Coronary artery (tissue), 2 donors: ENCODE measurements around the gene CAMK2D.
A peak's percentile ranks its signal among the peaks of the same experiment; 100 is the strongest.

Experiments
- DNase-seq: peaks from one replicate; pipeline ENCODE4 v3.0.0-alpha.2; 2017; ENCODE audit warnings: low spot score
- H3K27ac ChIP-seq, 2 donors: fragments of 200-600 bp; sonication (generic); one replicate each; pipeline ENCODE4 v1.5.1; 2016 to 2019
- H3K4me3 ChIP-seq: fragments of 200-600 bp; sonication (generic); 2 replicates; pipeline ENCODE4 v1.5.1; 2016; ENCODE audit warnings: mild to moderate bottlenecking, moderate library complexity
- CTCF ChIP-seq: fragments of 200-600 bp; sonication (generic); IDR thresholded peaks from one replicate; pipeline ENCODE4 v1.5.1; 2019; ENCODE audit warnings: antibody characterized with exemption

Gene CAMK2D

GRCh38 chr4:113604955-113605354, 156.6 kb downstream of the CAMK2D start:
- Histone ChIP-seq H3K4me3 (no peak overlapping the region), H3K27ac (no peak overlapping the region)
- TF ChIP-seq CTCF, result no peak
- DNase-seq, result no peak

DNA sequence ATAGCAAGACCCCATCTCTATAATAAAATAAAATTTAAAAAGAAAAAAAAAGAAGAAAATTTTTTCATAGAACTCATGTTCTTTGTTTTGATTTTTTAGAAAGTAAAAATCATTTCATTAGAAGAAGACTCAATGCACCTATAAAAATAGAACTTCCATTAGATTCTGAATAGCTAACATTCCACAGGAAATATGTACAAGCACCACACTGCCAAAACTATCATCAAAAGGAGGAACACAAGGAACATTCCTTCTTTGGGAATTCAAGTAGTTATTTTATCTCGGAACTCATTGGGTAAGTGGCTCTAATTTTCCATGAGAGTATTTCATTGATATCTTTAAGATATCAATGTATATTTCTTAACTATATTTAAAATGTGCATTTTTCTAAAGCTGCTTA, 157.6 kb downstream of the CAMK2D start:
- no peak for TF ChIP-seq CTCF
- H3K27ac ChIP-seq, result no peak overlapping the region
- no peak overlapping the region for H3K4me3 ChIP-seq
- no peak for DNase-seq

DNA sequence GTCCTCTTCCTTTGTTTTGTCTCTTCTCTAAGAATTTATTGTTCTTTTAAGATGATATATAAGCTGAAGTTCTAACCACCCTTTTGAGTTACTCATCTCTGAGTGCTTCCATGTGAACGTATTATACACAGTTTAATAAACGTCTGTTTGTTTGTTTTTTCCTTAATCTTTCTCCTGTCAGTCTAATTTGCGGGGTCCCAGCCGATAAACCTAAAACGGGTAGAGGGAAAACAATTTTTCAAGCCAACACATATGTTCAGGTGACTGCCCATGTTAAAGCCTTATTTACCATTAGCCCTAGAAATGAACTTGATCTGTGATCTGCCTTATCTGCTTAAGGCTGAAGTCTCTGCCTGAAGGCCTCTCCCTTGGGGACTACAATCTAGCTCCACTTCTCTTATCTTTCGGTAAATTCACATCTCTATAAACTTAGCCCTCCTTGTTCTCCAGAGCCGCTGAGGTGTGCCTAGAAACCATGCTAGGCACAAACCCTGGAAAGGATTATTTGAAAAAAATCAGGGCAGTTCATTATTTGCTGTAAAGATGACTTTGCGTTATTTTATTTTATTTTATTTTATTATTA, 158.8 kb downstream of the CAMK2D start:
- TF ChIP-seq CTCF, result no peak
- no peak for DNase-seq
- Histone ChIP-seq H3K27ac (no peak overlapping the region), H3K4me3 (peak overlapping the region; percentile 17)

DNA sequence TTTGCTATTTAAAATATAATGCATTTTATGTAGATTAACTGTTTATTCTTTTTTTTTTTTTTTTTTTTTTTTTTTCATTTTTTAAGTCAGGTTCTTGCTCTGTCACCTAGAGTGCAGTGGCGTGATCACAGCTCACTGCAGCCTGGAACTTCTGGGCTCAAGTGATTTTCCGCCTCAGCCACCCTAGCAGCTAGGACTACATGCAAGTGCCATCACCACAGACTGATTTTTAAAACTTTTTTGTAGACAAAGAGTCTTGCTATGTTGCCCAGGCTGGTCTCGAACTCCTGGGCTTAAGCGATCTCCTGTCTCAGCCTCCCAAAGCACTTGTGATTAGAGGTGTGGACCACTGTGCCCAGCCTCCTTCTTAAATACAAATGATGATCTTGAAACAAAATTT, 159.9 kb downstream of the CAMK2D start:
- H3K4me3 ChIP-seq, result no peak overlapping the region
- no peak for DNase-seq
- no peak overlapping the region for H3K27ac ChIP-seq
- no peak for TF ChIP-seq CTCF

DNA sequence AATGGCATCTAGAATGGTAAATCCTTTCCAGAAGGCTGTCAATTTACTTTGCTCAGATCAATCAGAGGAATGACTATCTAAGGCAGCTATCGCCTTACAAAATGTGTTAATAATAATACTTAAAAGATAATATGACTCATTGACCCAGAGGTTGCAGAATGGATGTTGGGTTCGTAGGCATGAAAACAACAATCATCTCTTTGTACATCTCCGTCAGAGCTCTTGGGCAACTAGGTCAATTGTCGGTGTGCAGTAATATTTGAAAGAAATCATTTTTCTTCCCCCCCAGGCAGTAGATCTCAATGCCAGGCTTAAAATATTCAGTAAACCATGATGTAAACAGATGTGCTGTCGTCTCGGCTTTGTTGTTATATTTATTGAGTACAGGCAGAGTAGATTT, 165.1 kb downstream of the CAMK2D start:
- Histone ChIP-seq H3K27ac (no peak overlapping the region), H3K4me3 (no peak overlapping the region)
- no peak for TF ChIP-seq CTCF
- DNase-seq, result no peak

DNA sequence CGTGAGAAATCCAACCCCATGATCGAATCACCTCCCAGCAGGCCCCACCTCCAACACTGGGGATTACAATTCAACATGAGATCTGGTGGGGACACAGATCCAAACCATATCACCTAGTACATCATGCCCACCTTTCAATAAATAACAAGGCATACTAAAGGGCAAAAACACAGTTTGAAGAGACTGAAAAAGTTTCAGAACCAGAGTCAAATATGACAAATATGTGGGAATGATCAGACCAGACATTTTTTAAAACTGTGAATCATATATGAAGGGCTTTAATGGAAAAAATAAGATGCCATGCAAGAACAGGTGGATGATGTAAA, 167.3 kb downstream of the CAMK2D start:
- no peak for DNase-seq
- no peak overlapping the region for H3K4me3 ChIP-seq
- TF ChIP-seq CTCF, result no peak
- H3K27ac ChIP-seq, result no peak overlapping the region

DNA sequence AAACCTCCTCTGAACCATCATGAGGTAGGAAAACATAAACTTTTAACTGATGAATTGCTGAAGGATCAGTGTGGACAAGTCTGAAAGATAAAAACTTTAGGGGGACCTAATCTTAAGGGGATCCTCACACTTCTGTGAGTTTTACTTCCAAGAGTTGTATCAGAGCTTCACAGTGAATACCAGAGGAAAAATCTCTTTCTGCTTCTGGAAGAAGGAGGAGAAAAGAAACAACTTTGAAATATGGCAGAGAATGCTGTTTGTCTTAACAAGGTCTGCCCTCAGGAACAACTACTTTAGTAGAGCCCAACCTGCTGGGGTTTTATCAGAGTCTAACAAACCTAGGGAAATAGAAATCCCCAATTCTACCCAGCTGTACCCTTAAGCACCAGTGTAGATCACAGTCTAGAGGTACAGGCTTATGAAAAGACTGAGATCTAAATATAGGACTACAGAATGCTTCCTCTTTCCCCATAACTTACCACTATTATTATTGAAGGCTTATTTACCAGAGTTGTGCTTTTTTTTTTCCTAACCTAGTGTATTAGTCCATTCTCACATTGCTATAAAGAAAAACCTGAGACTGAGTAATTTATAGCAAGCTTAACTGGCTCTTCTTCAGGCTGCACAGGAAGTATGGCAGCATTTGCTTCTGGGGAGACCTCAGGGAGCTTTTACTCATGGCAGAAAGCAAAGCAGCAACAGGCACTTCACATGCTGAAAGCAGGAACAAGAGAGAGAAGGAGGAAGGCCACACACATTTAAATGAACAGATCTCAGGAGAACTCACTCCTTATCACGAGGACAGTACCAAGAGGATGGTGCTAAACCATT, 167.9 kb downstream of the CAMK2D start:
- H3K27ac ChIP-seq, result no peak overlapping the region
- H3K4me3 ChIP-seq, result no peak overlapping the region
- no peak for TF ChIP-seq CTCF
- no peak for DNase-seq
